Bladder microvascular endothelial cell (primary cell): ENCODE data around the gene JMJD1C. TPM values are rescaled to one million over a fixed set of nuclear protein-coding genes. Genes with fewer than 3 reads are reported as not detected.

Experiments
- total RNA-seq: library from RNA; depleted of rRNA; stranded (reverse); fragments of >200 nt; gene quantifications from 2 replicates; pipeline ENCODE4 v1.2.3, GENCODE V29; 2014

JMJD1C gene
- total RNA-seq: 72.7 and 161 TPM in 2 replicates

GRCh38 chr10:63465293-63466143, at the start of gene JMJD1C:
Gene JMJD1C, minus strand, starts transcription at chr10:63465977. Its CDS starts 315 bp downstream, at chr10:63465662.

DNA sequence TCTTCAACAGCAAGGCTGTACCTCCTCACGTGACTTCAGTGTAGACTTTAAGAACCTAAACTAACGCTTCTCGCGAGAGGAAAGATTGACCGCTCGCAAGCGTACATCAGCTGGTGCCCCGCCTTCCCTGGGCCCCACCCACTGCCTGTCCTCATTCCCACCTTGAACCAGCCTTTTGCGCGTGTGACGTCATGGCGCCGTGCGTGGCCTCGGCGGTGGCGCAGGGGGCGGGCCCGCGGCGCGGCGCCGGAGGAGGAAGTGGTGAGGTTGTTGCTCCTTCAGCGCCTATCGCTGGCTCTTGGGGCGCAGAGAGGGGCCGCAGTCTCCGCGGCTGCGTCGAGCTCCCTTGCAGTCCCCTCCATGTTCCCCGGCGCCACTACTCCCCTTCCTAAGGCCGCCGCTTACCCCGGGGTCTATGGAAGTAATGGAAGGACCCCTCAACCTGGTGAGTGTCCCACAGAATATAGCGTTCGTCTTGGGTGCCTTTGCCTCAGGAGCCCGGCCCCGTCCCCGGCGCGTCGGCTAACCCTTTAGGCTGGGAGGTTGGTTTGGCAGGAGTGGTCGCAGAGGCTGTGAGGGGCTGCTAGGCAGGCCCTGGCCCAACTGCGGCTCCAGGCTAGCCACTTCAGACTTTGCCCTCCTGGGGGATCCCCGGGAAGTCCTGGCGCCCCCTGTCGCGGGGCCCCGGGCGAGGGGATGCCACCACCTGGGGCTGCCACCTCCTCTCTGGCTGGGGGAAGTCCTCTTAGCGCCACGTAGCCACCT, 332.5 kb downstream of the JMJD1C start, which contains the start of gene NRBF2:
Gene NRBF2, plus strand, starts transcription at position 273 of the 765 bp plus-strand sequence. Its CDS starts 143 bp downstream, at position 416.

Other genes with a start within 250 kb of the JMJD1C start
- gene REEP3, start 55.4 kb upstream of the JMJD1C start, total RNA-seq: 34.5 and 56.3 TPM in 2 replicates